HG02571 (cell line): ENCODE measurements around the gene ZNF888.
"Not testable (repeated sequence)": the region's sequence is repeated elsewhere in the genome, so short reads cannot be mapped to it uniquely, and the experiment has no call there.

ENCODE experiments used
- ATAC-seq: cut with Tn5 transposase; IDR thresholded peaks from one replicate; pipeline ENCODE4 v1.9.1; 2021; ENCODE audit warnings: mild to moderate bottlenecking, moderate library complexity; ENCODE audit not compliant: unreplicated experiment

The ZNF888 gene

DNA sequence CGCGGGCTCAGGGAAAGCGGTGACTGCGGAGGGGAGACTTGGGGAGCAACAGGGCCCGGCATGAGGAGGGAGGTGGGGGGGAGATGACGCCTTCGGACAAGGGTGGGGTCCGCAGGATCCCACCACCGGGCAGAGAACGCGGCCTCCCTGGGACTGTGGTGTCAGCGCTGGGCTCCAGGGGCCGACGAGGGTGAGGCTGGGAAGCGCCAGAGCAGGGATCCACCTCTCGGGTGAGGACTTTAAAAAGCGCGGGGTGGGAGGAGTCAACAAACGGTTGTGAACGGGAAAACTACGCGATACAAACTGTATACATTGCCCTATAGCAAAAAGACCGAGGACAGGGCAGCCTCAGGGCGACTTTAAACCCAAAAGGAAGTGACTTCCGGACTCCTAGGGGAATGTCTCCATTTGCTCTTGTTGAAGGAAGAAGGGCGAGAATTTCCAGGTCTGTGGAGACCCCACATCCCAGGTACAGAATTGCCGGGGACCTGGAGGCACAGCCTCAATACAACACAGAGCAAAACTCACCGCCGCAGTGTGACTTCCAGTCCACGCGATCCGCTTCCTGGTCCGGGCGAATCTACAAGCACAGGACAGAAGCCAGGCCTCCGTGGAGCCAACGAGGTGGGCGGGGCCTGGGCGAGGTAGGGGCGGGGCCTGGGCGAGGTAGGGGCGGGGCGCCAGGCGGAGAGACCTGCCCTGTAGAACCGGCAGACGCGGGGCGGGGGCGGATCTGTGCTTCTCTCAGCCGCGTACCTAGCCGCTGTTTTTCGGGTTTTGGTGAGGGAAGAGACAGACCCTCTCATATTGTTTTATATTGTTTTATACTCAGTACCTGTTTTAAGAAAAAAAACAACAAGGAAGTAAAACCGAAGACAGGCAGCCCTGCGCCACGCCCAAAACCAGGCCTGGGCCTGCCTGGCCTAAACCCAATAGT is at the start of gene ZNF888:
Gene ZNF888, minus strand, starts transcription at position 588 of the 937 bp plus-strand sequence. CDS start 5,555 bp downstream, outside the sequence.
- peak; percentile 88 for ATAC-seq

DNA sequence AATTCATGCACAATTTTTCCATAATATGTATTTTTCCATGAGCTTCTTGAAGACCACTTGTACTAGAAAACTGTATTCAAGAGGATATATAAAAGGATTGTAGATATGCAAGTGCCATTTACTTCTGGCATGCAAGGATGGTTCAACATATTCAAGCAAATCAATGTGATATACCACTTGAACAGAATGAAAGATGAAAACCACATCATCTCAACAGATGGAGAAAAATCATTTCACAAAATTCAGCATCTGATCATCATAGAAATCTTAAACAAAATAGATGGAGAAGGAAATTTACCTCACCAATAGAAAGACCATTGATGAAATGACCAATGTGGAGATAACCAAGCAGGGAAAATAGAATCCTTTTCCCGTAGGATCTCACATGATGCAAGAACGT is 44.5 kb upstream of the ZNF888 start:
- no peak for ATAC-seq

DNA sequence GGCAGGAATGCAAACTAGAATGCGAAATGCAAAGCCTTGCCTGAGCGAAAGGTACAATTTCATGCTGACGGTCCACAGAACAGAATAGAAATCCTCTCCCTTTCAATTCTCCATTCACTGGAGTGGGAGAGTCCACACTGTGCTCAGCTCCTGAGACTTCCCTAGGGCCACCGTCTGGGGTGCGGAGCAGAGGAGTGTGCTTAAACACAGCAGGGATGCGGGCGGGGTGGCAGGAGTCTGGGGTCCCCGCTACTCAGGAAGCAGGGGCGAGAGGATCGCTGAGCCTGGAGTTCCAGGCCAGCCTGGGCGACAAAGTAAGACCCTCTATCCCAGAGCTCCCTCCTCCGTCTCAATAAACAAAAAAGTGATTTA is 40.0 kb upstream of the ZNF888 start:
- ATAC-seq = peak; percentile 17

DNA sequence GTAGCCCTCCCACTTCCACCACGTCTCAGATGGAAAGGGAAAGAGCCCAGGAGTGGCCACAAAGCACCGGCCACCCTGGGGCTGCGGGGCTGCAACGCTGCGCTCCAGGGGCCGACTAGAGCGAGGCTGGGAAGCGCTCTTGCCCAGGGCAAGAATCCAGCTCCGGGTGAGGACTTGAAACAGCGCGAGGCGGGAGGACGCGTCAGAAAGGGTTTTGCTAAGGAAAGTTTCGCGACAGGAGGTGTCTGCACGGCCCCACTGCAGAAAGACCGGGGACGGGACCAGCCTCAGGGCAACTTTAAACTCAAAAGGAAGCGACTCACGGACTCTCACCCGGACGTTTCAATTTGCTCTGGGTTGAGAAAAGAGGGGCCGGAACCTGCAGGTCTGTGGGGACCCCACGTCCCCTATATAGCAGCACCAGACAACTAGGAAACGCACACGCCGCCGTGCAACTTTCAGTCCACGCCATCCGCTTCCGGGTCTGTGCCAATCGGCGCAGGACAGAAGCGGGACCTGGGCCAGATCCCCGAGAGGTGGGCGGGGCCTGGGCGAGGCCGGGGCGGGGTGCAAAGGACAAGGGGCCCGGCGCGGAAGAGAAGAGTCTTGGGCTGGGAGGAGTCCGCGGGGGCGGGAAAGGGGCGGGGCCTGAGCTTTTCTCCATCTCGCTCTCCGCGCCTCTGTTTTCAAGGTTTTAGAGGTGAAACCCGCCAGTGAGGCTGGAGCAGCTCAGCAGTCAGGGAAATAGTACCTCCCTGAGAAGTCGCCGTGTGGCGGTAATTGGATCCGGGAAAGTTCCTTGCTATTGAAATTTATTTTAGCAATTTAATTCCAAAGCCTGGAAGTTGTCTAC is 39.4 kb upstream of the ZNF888 start, which contains the start of gene ZNF816:
Gene ZNF816, minus strand, starts transcription at position 488 of the 853 bp plus-strand sequence. CDS start 6,792 bp downstream, outside the sequence.
- ATAC-seq = peak; percentile 96

- ATAC-seq = no peak
Measured at GRCh38 chr19:52961981-52962380, 38.8 kb upstream of the ZNF888 start.

- no peak for ATAC-seq
Measured at GRCh38 chr19:52959613-52960295, 36.5 kb upstream of the ZNF888 start.

DNA sequence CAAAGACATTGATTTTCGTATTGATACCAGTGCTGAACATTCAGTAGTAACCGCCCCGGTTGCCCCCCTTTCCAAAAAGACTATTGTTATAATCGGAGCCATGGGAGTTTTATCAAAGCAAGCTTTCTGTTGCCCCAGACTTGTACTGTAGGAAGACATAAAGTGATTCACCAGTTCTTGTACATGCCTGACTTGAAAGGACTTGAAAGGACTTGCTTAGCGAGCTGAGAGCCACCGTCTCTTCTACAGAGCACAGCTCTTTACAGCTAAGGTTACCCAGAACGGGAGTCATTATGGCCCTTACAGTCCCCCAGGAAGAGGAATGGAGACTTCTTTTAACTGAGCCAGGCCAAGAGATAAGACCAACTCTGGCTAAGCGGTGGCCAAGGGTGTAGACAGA is 34.4 kb upstream of the ZNF888 start:
- no peak for ATAC-seq

- ATAC-seq = no peak
Measured at GRCh38 chr19:52956917-52957316, 33.7 kb upstream of the ZNF888 start.

DNA sequence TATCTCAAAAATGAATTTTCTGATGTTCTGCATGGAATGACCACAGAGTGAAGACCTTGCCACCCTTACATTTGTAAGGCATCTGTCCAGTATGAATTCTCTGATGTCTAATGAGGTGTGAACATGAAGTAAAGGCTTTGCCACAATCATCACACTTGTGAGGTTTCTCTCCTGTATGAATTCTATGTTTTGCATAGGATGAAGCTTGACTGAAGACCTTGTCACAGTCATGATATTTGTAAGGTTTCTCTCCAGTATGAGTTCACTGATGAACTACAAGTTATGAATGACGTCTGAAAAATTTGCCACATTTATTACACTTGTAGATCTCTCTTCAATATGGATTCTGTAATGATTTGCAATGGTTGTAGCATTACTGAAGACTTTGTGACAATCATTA is 26.2 kb upstream of the ZNF888 start:
- no peak for ATAC-seq

- no peak for ATAC-seq
Measured at GRCh38 chr19:52948025-52948770, 25.0 kb upstream of the ZNF888 start.

DNA sequence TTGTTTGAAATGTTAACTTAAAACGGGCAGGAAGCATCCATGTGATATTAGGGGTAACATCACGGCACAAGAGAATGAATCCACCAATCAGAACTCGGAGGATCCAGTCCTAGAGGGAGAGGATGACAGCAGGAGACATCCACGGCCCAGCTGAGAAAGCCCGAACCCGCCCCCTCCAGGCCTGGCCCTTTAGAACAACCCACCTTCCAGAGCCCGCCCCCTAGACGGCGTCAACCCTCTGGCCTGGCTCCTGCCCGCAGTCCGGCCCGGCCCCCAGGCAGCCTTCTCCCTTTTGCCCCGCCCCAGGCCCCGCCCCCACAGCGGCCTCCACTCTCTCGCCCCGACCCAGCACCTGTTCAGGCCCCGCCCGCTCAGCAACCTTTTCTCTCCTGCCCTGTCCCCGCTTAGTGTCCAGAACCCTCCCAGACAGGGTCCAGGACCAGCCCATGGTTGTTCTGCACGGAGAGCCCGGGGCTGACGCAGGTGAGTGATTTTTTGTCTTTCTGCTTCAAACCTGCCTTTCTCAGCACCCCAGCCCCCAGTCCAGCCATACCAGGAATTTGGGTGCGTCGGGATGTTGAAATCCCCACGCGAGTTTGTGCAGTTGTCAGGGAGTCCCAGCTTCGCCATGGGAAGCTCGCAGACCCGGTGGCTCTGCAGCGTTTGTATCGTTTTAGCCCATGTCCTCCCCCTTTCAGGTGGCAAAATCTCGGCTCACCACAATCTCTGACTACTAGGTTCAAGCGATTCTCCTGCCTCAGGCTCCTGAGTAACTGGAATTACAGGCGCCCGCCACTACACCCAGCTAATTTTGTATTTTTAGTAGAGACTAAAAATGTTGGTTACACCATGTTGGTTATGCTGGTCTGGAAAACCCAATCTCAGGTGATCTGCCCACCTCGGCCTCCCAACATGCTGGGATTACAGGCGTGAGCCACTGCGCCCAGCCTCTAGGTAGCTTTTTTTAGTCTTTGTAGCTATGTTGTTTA is 23.4 kb upstream of the ZNF888 start:
- ATAC-seq = no peak

GRCh38 chr19:52945652-52946321 is 22.6 kb upstream of the ZNF888 start:
- no peak for ATAC-seq

- ATAC-seq = not testable (repeated sequence)
Measured at GRCh38 chr19:52944703-52945493, 21.7 kb upstream of the ZNF888 start.

- no peak for ATAC-seq
Measured at GRCh38 chr19:52943884-52944643, 20.8 kb upstream of the ZNF888 start.

DNA sequence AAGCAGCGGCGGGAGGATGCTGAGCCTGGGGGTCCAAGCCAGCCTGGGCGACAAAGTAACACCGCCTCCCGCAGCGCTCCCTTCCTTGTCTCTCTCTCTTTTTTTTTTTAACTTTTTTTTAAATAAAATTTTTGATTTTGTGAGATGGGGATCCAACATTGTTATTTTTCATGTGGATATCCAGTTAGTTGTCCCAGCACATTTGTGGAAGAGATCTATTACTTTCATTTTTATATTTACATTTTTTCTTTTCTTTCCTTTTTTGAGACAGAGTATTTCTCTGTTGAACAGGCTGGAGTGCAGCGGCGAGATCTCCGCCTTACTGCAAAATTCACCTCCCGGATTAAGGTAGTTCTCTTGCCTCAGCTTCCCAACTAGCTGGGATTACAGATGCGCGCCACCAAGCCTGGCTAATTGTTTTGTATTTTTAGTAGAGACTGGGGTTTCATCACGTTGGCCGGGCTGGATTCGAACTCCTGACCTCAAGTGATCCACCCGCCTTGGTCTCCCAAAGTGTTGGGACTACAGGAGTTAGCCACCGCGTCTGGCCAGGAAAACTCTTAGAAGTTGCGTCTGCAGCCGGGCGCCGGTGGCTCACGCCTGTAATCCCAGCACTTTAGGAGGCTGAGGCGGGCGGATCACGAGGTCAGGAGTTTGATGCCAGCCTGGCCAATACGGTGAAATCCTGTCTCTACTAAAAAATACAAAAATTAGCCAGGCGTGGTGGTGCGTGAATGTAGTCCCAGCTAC is 20.1 kb upstream of the ZNF888 start:
- ATAC-seq = no peak

- ATAC-seq = peak; percentile 93
Measured at GRCh38 chr19:52942386-52943133, 19.3 kb upstream of the ZNF888 start.
